Sigmoid colon (tissue), 4 donors: ENCODE data around the gene ADRA2A.

Experiments
- CTCF ChIP-seq, 4 experiments: fragments of 450-650 bp in 3 of 4; fragments of 200-600 bp in 1 of 4; IDR thresholded peaks; one replicate each; pipeline ENCODE4 v1.5.1; 2016 to 2019; ENCODE audit warnings: antibody characterized with exemption in 4 of 4, mild to moderate bottlenecking in 3 of 4, moderate library complexity in 2 of 4
- EP300 ChIP-seq, 4 donors: sonication (generic); formaldehyde crosslinking; IDR thresholded peaks; one replicate each; pipeline ENCODE4 v1.6.1; 2017; ENCODE audit warnings: antibody characterized with exemption in 4 of 4
- POLR2A ChIP-seq, 2 donors: fragments of 450-650 bp; IDR thresholded peaks; one replicate each; pipeline ENCODE4 v1.6.1; 2016; ENCODE audit warnings: antibody characterized with exemption in 2 of 2, mild to moderate bottlenecking in 2 of 2, moderate library complexity in 2 of 2
- POLR2AphosphoS5 ChIP-seq, 4 donors: sonication (generic); formaldehyde crosslinking; IDR thresholded peaks; one replicate each; pipeline ENCODE4 v1.6.1; 2017; ENCODE audit warnings: antibody characterized with exemption in 4 of 4

GRCh38 chr10:111110771-111111170 is 33.9 kb downstream of the ADRA2A start:
- TF ChIP-seq CTCF (IDR thresholded peaks at IDR 0.05) (no peak), POLR2AphosphoS5 (IDR thresholded peaks at IDR 0.05) (no peak), POLR2A (IDR thresholded peaks at IDR 0.05) (no peak), EP300 (IDR thresholded peaks at IDR 0.05) (no peak)
